ENCODE data around the gene C2orf78.
A peak's percentile ranks its signal among the peaks of the same experiment; 100 is the strongest.

DNA sequence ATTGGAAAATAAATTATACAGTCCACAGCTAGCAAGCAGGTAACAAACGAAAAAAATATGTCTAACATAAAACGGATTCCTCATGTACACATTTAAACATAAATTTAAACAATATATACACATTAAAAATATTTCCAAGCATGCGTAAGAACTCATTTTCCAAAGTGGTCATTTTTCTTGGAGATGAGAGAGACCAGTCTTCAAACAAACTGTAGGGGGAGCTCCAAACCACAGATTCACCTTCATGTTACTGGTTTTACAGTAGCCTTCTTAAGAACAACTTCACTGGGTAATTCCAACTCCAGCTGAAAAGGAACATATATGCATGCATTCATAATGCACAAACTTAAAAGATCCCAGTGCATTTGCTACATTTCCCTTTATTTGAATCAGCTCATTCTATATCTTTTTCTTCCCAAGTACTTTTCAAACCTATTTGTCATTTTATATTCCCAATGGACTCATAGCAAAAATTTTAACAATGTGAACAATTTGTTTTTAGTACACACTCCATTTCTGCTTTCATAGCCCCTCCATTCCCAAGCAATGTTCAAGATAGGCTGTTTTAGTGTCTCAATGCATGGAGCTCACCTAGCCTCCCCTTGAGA lies 40.0 kb downstream of the C2orf78 start:
- TF ChIP-seq, protein P1, sequence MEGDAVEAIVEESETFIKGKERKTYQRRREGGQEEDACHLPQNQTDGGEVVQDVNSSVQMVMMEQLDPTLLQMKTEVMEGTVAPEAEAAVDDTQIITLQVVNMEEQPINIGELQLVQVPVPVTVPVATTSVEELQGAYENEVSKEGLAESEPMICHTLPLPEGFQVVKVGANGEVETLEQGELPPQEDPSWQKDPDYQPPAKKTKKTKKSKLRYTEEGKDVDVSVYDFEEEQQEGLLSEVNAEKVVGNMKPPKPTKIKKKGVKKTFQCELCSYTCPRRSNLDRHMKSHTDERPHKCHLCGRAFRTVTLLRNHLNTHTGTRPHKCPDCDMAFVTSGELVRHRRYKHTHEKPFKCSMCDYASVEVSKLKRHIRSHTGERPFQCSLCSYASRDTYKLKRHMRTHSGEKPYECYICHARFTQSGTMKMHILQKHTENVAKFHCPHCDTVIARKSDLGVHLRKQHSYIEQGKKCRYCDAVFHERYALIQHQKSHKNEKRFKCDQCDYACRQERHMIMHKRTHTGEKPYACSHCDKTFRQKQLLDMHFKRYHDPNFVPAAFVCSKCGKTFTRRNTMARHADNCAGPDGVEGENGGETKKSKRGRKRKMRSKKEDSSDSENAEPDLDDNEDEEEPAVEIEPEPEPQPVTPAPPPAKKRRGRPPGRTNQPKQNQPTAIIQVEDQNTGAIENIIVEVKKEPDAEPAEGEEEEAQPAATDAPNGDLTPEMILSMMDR (IDR thresholded peaks at IDR 0.05): peak; percentile 80; the same call in 1 of the 2 replicates
- TF ChIP-seq POLR2AphosphoS5 (IDR thresholded peaks at IDR 0.05; ENCODE audit: low read depth, low read length): no peak
- TF ChIP-seq, protein P2, sequence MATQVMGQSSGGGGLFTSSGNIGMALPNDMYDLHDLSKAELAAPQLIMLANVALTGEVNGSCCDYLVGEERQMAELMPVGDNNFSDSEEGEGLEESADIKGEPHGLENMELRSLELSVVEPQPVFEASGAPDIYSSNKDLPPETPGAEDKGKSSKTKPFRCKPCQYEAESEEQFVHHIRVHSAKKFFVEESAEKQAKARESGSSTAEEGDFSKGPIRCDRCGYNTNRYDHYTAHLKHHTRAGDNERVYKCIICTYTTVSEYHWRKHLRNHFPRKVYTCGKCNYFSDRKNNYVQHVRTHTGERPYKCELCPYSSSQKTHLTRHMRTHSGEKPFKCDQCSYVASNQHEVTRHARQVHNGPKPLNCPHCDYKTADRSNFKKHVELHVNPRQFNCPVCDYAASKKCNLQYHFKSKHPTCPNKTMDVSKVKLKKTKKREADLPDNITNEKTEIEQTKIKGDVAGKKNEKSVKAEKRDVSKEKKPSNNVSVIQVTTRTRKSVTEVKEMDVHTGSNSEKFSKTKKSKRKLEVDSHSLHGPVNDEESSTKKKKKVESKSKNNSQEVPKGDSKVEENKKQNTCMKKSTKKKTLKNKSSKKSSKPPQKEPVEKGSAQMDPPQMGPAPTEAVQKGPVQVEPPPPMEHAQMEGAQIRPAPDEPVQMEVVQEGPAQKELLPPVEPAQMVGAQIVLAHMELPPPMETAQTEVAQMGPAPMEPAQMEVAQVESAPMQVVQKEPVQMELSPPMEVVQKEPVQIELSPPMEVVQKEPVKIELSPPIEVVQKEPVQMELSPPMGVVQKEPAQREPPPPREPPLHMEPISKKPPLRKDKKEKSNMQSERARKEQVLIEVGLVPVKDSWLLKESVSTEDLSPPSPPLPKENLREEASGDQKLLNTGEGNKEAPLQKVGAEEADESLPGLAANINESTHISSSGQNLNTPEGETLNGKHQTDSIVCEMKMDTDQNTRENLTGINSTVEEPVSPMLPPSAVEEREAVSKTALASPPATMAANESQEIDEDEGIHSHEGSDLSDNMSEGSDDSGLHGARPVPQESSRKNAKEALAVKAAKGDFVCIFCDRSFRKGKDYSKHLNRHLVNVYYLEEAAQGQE (IDR thresholded peaks at IDR 0.05; ENCODE audit: insufficient read depth in 1 of 2, low read depth in 2 of 2, low read length in 1 of 2): no peak
